Keratinocyte (primary cell): ENCODE measurements around the gene ZSCAN1. TPM values are rescaled to one million over a fixed set of nuclear protein-coding genes. Genes with fewer than 3 reads are reported as not detected.

Source experiments
- DNase-seq: peaks from one replicate; pipeline ENCODE4 v3.0.0-alpha.2; 2011; ENCODE audit warnings: low read depth, missing footprints, low spot score
- FAIRE-seq: peaks from 2 replicates; lab custom pipeline; 2011; peaks lifted over from hg19 to GRCh38; lab: Jason Lieb, UNC
- H2AFZ ChIP-seq: 2 replicates; pipeline ENCODE4 v1.6.0; 2012; ENCODE audit warnings: low read length, control low read depth, inconsistent platforms; ENCODE audit not compliant: control insufficient read depth
- H3K27ac ChIP-seq: 2 replicates; pipeline ENCODE4 v1.5.1; 2011; ENCODE audit warnings: low read length; ENCODE audit not compliant: control insufficient read depth, insufficient read depth
- H3K27me3 ChIP-seq: 3 replicates; pipeline ENCODE4 v1.6.0; 2011; ENCODE audit warnings: low read length; ENCODE audit not compliant: control insufficient read depth, insufficient read depth; ENCODE audit errors: extremely low read depth
- H3K36me3 ChIP-seq, 2 experiments: 2 replicates in 1 of 2; 3 replicates in 1 of 2; pipeline ENCODE4 v1.5.1; 2011; ENCODE audit warnings: low read length in 2 of 2, mild to moderate bottlenecking in 1 of 2; ENCODE audit not compliant: control insufficient read depth in 2 of 2, insufficient read depth in 2 of 2; ENCODE audit errors: extremely low read depth in 1 of 2
- H3K4me1 ChIP-seq: 3 replicates; pipeline ENCODE4 v1.5.1; 2011; ENCODE audit warnings: low read length; ENCODE audit not compliant: control insufficient read depth, insufficient read depth; ENCODE audit errors: extremely low read depth
- H3K4me2 ChIP-seq: 3 replicates; pipeline ENCODE4 v1.6.0; 2011; ENCODE audit warnings: low read depth, low read length; ENCODE audit not compliant: control insufficient read depth, insufficient read depth; ENCODE audit errors: extremely low read depth
- H3K4me3 ChIP-seq, 3 experiments: fragments of 200-600 bp in 1 of 3; sonication (generic) in 1 of 3; 2 replicates in 2 of 3; 3 replicates in 1 of 3; pipeline ENCODE4 v1.5.1; 2011 to 2016; ENCODE audit warnings: low read length in 3 of 3, mild to moderate bottlenecking in 3 of 3, control low read depth in 2 of 3, inconsistent platforms in 1 of 3, low read depth in 1 of 3, mixed read lengths in 1 of 3, mixed run types in 1 of 3, moderate library complexity in 1 of 3; ENCODE audit not compliant: control insufficient read depth in 2 of 3, insufficient read depth in 2 of 3; ENCODE audit errors: extremely low read depth in 1 of 3
- H3K79me2 ChIP-seq: 2 replicates; pipeline ENCODE4 v1.6.0; 2012; ENCODE audit warnings: low read length; ENCODE audit not compliant: control insufficient read depth, insufficient read depth
- H3K9ac ChIP-seq: 3 replicates; pipeline ENCODE4 v1.6.0; 2011; ENCODE audit warnings: low read length; ENCODE audit not compliant: control insufficient read depth, insufficient read depth; ENCODE audit errors: extremely low read depth
- H3K9me1 ChIP-seq: 3 replicates; pipeline ENCODE4 v1.6.0; 2011; ENCODE audit warnings: low read length; ENCODE audit not compliant: control insufficient read depth, insufficient read depth; ENCODE audit errors: extremely low read depth
- H3K9me3 ChIP-seq: 2 replicates; pipeline ENCODE4 v1.5.1; 2012; ENCODE audit warnings: low read depth, low read length; ENCODE audit not compliant: control insufficient read depth
- H4K20me1 ChIP-seq: 3 replicates; pipeline ENCODE4 v1.6.0; 2011; ENCODE audit warnings: low read length; ENCODE audit not compliant: control insufficient read depth, insufficient read depth; ENCODE audit errors: extremely low read depth
- CTCF ChIP-seq, 3 experiments: IDR thresholded peaks in 1 of 3; conservative IDR thresholded peaks in 1 of 3; optimal IDR thresholded peaks in 1 of 3; 2 replicates in 2 of 3; 3 replicates in 1 of 3; pipeline versions ENCODE3 to v1.5.1; 2011; ENCODE audit warnings: low read length in 3 of 3, mild to moderate bottlenecking in 3 of 3, moderate library complexity in 2 of 3, control low read depth in 1 of 3, inconsistent platforms in 1 of 3; ENCODE audit not compliant: insufficient read depth in 2 of 3; ENCODE audit errors: extremely low read depth in 1 of 3
- EZH2 ChIP-seq: IDR thresholded peaks from one replicate; pipeline ENCODE4 v1.6.1; 2012; ENCODE audit warnings: inconsistent platforms, mild to moderate bottlenecking, low read length, moderate library complexity
- dilution Hi-C: fragments of 300-500 bp; cut with MboI; formaldehyde crosslinking; loops from one replicate; pipeline ENCODE4 v1.7.0; 2020; ENCODE audit warnings: low sequenced_read_pairs; ENCODE audit not compliant: extremely low pct_ligation_motif_present
- polyA plus RNA-seq, 5 experiments: library from polyadenylated mRNA; depleted of rRNA in 3 of 5; stranded (reverse) in 3 of 5; stranded (forward) in 1 of 5; unstranded in 1 of 5; fragments of >200 nt; gene quantifications; 1 replicate in 1 of 5; 2 replicates in 3 of 5; 3 replicates in 1 of 5; pipeline versions ENCODE4 v1.2.1 to v1.2.3, GENCODE V29; 2011 to 2012; ENCODE audit warnings: missing spikeins in 2 of 5, low read depth in 1 of 5, low replicate concordance in 1 of 5

ZSCAN1 gene
- polyA plus RNA-seq, 1 donor (not counting 4 experiments of a cell fraction or from before 2014, with no cell fraction given) = not detected

GRCh38 chr19:58042495-58043340 lies 8.9 kb downstream of the ZSCAN1 start:
- dilution Hi-C loops = no loop called here
- Histone ChIP-seq H3K4me3 (no peak overlapping the region), H2AFZ (no peak overlapping the region), H3K27ac (no peak overlapping the region), H3K9ac (no peak overlapping the region), H3K9me1 (no peaks in the 10 kb centered on the region), H4K20me1 (no peaks in the 10 kb centered on the region), H3K9me3 (peaks cover 23% of the 10 kb centered on the region), H3K4me1 (no peaks in the 10 kb centered on the region), H3K27me3 (no peaks in the 10 kb centered on the region), H3K79me2 (no peaks in the 10 kb centered on the region), H3K4me2 (no peak overlapping the region), H3K36me3 (no peaks in the 10 kb centered on the region)
- TF ChIP-seq CTCF (optimal IDR thresholded peaks at IDR 0.05 in 1 of 3, IDR thresholded peaks at IDR 0.05 in 1 of 3, conservative IDR thresholded peaks at IDR 0.05 in 1 of 3; ENCODE audit: extremely low read depth in 1 of 3, insufficient read depth in 2 of 3, low read length in 3 of 3) (no peak), EZH2 (no peak)
- FAIRE-seq = no peak
- DNase-seq = no peak

- Histone ChIP-seq H4K20me1 (no peaks in the 10 kb centered on the region), H3K27me3 (no peaks in the 10 kb centered on the region), H3K4me1 (no peaks in the 10 kb centered on the region), H3K4me2 (no peak overlapping the region), H3K9me1 (no peaks in the 10 kb centered on the region), H2AFZ (no peak overlapping the region), H3K9ac (no peak overlapping the region), H3K36me3 (no peaks in the 10 kb centered on the region), H3K4me3 (no peak overlapping the region), H3K79me2 (no peaks in the 10 kb centered on the region), H3K9me3 (peaks cover 18% of the 10 kb centered on the region), H3K27ac (no peak overlapping the region)
- FAIRE-seq (no peak), DNase-seq (no peak)
- dilution Hi-C loops = no loop called here
- TF ChIP-seq EZH2 (no peak), CTCF (optimal IDR thresholded peaks at IDR 0.05 in 1 of 3, IDR thresholded peaks at IDR 0.05 in 1 of 3, conservative IDR thresholded peaks at IDR 0.05 in 1 of 3; ENCODE audit: extremely low read depth in 1 of 3, insufficient read depth in 2 of 3, low read length in 3 of 3) (no peak)
Measured at GRCh38 chr19:58044391-58044790, 10.6 kb downstream of the ZSCAN1 start.
